Calu3 (cell line): ENCODE results near the gene AURKB. TPM values are rescaled to one million over a fixed set of nuclear protein-coding genes. Genes with fewer than 3 reads are reported as not detected.
A peak's percentile ranks its signal among the peaks of the same experiment; 100 is the strongest.

Source experiments
- BruUV-seq: library from RNA; stranded (reverse); fragments of 400-500 nt; replicated peaks from 2 replicates; lab custom pipeline; 2021; lab: Mats Ljungman, UMichigan
- CTCF ChIA-PET: fragments of 300-600 bp; sonication (Branson Sonifier 250); formaldehyde crosslinking; loops from one replicate; lab custom pipeline; 2022; ENCODE audit warnings: antibody characterized with exemption; lab: Charles Lee
- DNase-seq: peaks from one replicate; pipeline ENCODE4 v3.0.0; 2022
- H3K27ac Mint-ChIP-seq: one replicate; pipeline ENCODE4 v1.8.0; 2022; ENCODE audit warnings: mixed read lengths; ENCODE audit not compliant: unreplicated experiment
- H3K27me3 Mint-ChIP-seq: one replicate; pipeline ENCODE4 v1.8.0; 2022; ENCODE audit warnings: mixed read lengths; ENCODE audit not compliant: unreplicated experiment
- H3K36me3 Mint-ChIP-seq: one replicate; pipeline ENCODE4 v1.8.0; 2022; ENCODE audit warnings: mild to moderate bottlenecking, moderate library complexity, mixed read lengths; ENCODE audit not compliant: insufficient read depth, unreplicated experiment
- H3K4me1 Mint-ChIP-seq: one replicate; pipeline ENCODE4 v1.8.0; 2022; ENCODE audit warnings: mild to moderate bottlenecking, low read depth, mixed read lengths; ENCODE audit not compliant: unreplicated experiment
- H3K4me3 Mint-ChIP-seq: one replicate; pipeline ENCODE4 v1.8.0; 2022; ENCODE audit warnings: mild to moderate bottlenecking, low read depth, moderate library complexity, mixed read lengths; ENCODE audit not compliant: unreplicated experiment
- H3K9me3 Mint-ChIP-seq: one replicate; pipeline ENCODE4 v1.8.0; 2022; ENCODE audit warnings: low read depth, mixed read lengths; ENCODE audit not compliant: unreplicated experiment
- CTCF ChIP-seq: fragments of 200-600 bp; IDR thresholded peaks from one replicate; pipeline ENCODE4 v1.8.0; 2022; ENCODE audit warnings: antibody characterized with exemption; ENCODE audit not compliant: unreplicated experiment
- intact Hi-C: fragments of 100-400 bp; cut with micrococcal nuclease; formaldehyde crosslinking; loops from one replicate; pipeline ENCODE4 v1.10.0; 2022; ENCODE audit not compliant: unreplicated experiment
- total RNA-seq: library from RNA; stranded (reverse); gene quantifications from 2 replicates; pipeline ENCODE4 v1.2.3, GENCODE V29; 2022

AURKB gene
- total RNA-seq, 1 experiment from 2014 or later = 78.9 TPM

GRCh38 chr17:8231701-8232100 lies 21.3 kb upstream of the AURKB start:
- peaks cover 11% of the 10 kb centered on the region for H3K4me1 Mint-ChIP-seq
- no peak overlapping the region for H3K27ac Mint-ChIP-seq
- no peaks in the 10 kb centered on the region for H3K27me3 Mint-ChIP-seq
- intact Hi-C loops = no loop called here
- peaks cover 24% of the 10 kb centered on the region for H3K36me3 Mint-ChIP-seq
- CTCF ChIA-PET = no interaction called here
- TF ChIP-seq CTCF = no peak
- no peaks in the 10 kb centered on the region for H3K9me3 Mint-ChIP-seq
- H3K4me3 Mint-ChIP-seq = no peak overlapping the region
- DNase-seq = no peak
- no TSS peak for BruUV-seq

GRCh38 chr17:8227238-8227581 lies 16.8 kb upstream of the AURKB start:
- peaks cover 51% of the 10 kb centered on the region for H3K36me3 Mint-ChIP-seq
- no peak for DNase-seq
- peak overlapping the region; percentile 99 for H3K27ac Mint-ChIP-seq
- H3K9me3 Mint-ChIP-seq = no peaks in the 10 kb centered on the region
- H3K27me3 Mint-ChIP-seq = no peaks in the 10 kb centered on the region
- H3K4me3 Mint-ChIP-seq = peak overlapping the region; percentile 65
- intact Hi-C loops = loop anchor here (10.0 kb wide), 1 partner anchor 78 kb away; no protein-coding TSS in a partner anchor
- peaks cover 13% of the 10 kb centered on the region for H3K4me1 Mint-ChIP-seq
- BruUV-seq = no TSS peak
- no peak for TF ChIP-seq CTCF
- CTCF ChIA-PET = interaction anchor here (0.6 kb wide), 1 partner anchor 8 kb away, joined by 4 read pairs; no protein-coding TSS in a partner anchor

GRCh38 chr17:8226536-8227237 lies 16.3 kb upstream of the AURKB start:
- peaks cover 56% of the 10 kb centered on the region for H3K36me3 Mint-ChIP-seq
- H3K9me3 Mint-ChIP-seq = no peaks in the 10 kb centered on the region
- no peaks in the 10 kb centered on the region for H3K27me3 Mint-ChIP-seq
- H3K27ac Mint-ChIP-seq = peak overlapping the region; percentile 99
- BruUV-seq = no TSS peak
- intact Hi-C loops = loop anchor here (10.0 kb wide), 1 partner anchor 78 kb away; no protein-coding TSS in a partner anchor
- peak overlapping the region; percentile 65 for H3K4me3 Mint-ChIP-seq
- CTCF ChIA-PET = interaction anchor here (0.6 kb wide), 1 partner anchor 8 kb away, joined by 4 read pairs; no protein-coding TSS in a partner anchor
- H3K4me1 Mint-ChIP-seq = peaks cover 13% of the 10 kb centered on the region
- DNase-seq = peak; percentile 73
- TF ChIP-seq CTCF = no peak

- intact Hi-C loops = loop anchor here (10.0 kb wide), 1 partner anchor 79 kb away; no protein-coding TSS in a partner anchor
- Mint-ChIP-seq H3K4me1 (peaks cover 13% of the 10 kb centered on the region), H3K27ac (peak overlapping the region; percentile 99), H3K4me3 (peak overlapping the region; percentile 65), H3K27me3 (no peaks in the 10 kb centered on the region), H3K9me3 (no peaks in the 10 kb centered on the region), H3K36me3 (peaks cover 63% of the 10 kb centered on the region)
- CTCF ChIA-PET = no interaction called here
- TSS peak; percentile 81 for BruUV-seq
- DNase-seq = peak; percentile 67
- no peak for TF ChIP-seq CTCF
These were observed 15.6 kb upstream of the AURKB start for GRCh38 chr17:8225813-8226535.
